Endodermal cell (in vitro differentiated cells): ENCODE measurements around the gene GJC1. TPM values are rescaled to one million over a fixed set of nuclear protein-coding genes. Genes with fewer than 3 reads are reported as not detected.

Experiments used
- DNase-seq: peaks from one replicate; pipeline ENCODE4 v3.0.0-alpha.2; 2017
- H3K27ac ChIP-seq: 2 replicates; pipeline ENCODE4 v1.5.1; 2013; ENCODE audit warnings: mild to moderate bottlenecking, low read depth, low read length, moderate library complexity
- H3K27me3 ChIP-seq: 2 replicates; pipeline ENCODE4 v1.6.1; 2013; ENCODE audit warnings: mild to moderate bottlenecking, low read length, moderate library complexity; ENCODE audit not compliant: insufficient read depth, control insufficient read depth, poor library complexity, severe bottlenecking
- H3K36me3 ChIP-seq: 2 replicates; pipeline ENCODE4 v1.7.0; 2013; ENCODE audit warnings: mild to moderate bottlenecking, low read length, moderate library complexity; ENCODE audit not compliant: control insufficient read depth, insufficient read depth
- H3K4me1 ChIP-seq: one replicate; pipeline ENCODE4 v1.7.0; 2013; ENCODE audit warnings: low read length; ENCODE audit not compliant: control insufficient read depth, insufficient read depth
- H3K4me3 ChIP-seq: 2 replicates; pipeline ENCODE4 v1.5.1; 2013; ENCODE audit warnings: mild to moderate bottlenecking, low read length, moderate library complexity
- H3K9ac ChIP-seq: 2 replicates; pipeline ENCODE4 v1.6.1; 2013; ENCODE audit warnings: mild to moderate bottlenecking, low read length, moderate library complexity; ENCODE audit not compliant: poor library complexity, severe bottlenecking; ENCODE audit errors: extremely low read depth
- H3K9me3 ChIP-seq: 2 replicates; pipeline ENCODE4 v1.6.1; 2013; ENCODE audit warnings: mild to moderate bottlenecking, low read length, moderate library complexity; ENCODE audit not compliant: control insufficient read depth
- H3K27ac Mint-ChIP-seq: 2 replicates; pipeline ENCODE4 v1.8.0; 2020; ENCODE audit warnings: mixed read lengths
- H3K27me3 Mint-ChIP-seq: 2 replicates; pipeline ENCODE4 v1.8.0; 2021; ENCODE audit warnings: mild to moderate bottlenecking, mixed read lengths; ENCODE audit not compliant: insufficient read depth
- H3K36me3 Mint-ChIP-seq: 2 replicates; pipeline ENCODE4 v1.8.0; 2020; ENCODE audit warnings: low read depth, mixed read lengths
- H3K4me1 Mint-ChIP-seq: 2 replicates; pipeline ENCODE4 v1.8.0; 2020; ENCODE audit warnings: mixed read lengths
- H3K4me3 Mint-ChIP-seq: 2 replicates; pipeline ENCODE4 v1.8.0; 2020; ENCODE audit warnings: mild to moderate bottlenecking, moderate library complexity, mixed read lengths
- H3K9me3 Mint-ChIP-seq: 2 replicates; pipeline ENCODE4 v1.8.0; 2020; ENCODE audit warnings: mild to moderate bottlenecking, mixed read lengths
- WGBS, 2 experiments: methylation state at CpG; one replicate each; pipeline versions ENCODE4 v1.1.5 to v1.1.7; 2013; ENCODE audit warnings: missing lambda C conversion rate in 2 of 2, mixed read lengths in 1 of 2; ENCODE audit not compliant: insufficient coverage in 1 of 2, insufficient read length in 1 of 2; 5-methylcytosine and 5-hydroxymethylcytosine counted together
- total RNA-seq, 2 donors: library from RNA; stranded (reverse); fragmentation: NEBNext Ultra II Directional in 1 of 2; extraction: Animal tissue kit (Norgen Biotek cat#: 25700) in 1 of 2; gene quantifications; 2 replicates in 1 of 2; 3 replicates in 1 of 2; pipeline ENCODE4 v1.2.1, GENCODE V29; 2021
- TF ChIP-seq, protein P1 (sequence below): fragments of 200-600 bp; sonication (generic); conservative IDR thresholded peaks from 2 replicates; pipeline ENCODE4 v1.5.0; 2021; ENCODE audit warnings: antibody characterized with exemption, mild to moderate bottlenecking

The GJC1 gene
- total RNA-seq, 2 donors from 2014 or later: 81.9 to 108 TPM

- H3K27ac ChIP-seq: no peak overlapping the region
- peaks cover 10% of the 10 kb centered on the region for H3K4me1 ChIP-seq
- no peaks in the 10 kb centered on the region for H3K27me3 ChIP-seq
- TF ChIP-seq, protein P1, sequence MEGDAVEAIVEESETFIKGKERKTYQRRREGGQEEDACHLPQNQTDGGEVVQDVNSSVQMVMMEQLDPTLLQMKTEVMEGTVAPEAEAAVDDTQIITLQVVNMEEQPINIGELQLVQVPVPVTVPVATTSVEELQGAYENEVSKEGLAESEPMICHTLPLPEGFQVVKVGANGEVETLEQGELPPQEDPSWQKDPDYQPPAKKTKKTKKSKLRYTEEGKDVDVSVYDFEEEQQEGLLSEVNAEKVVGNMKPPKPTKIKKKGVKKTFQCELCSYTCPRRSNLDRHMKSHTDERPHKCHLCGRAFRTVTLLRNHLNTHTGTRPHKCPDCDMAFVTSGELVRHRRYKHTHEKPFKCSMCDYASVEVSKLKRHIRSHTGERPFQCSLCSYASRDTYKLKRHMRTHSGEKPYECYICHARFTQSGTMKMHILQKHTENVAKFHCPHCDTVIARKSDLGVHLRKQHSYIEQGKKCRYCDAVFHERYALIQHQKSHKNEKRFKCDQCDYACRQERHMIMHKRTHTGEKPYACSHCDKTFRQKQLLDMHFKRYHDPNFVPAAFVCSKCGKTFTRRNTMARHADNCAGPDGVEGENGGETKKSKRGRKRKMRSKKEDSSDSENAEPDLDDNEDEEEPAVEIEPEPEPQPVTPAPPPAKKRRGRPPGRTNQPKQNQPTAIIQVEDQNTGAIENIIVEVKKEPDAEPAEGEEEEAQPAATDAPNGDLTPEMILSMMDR: no peak
- no peaks in the 10 kb centered on the region for H3K36me3 Mint-ChIP-seq
- H3K9me3 ChIP-seq: no peaks in the 10 kb centered on the region
- no peaks in the 10 kb centered on the region for H3K36me3 ChIP-seq
- no peaks in the 10 kb centered on the region for H3K9me3 Mint-ChIP-seq
- H3K27me3 Mint-ChIP-seq: peaks cover 7% of the 10 kb centered on the region
- peak overlapping the region; percentile 84 for H3K4me3 Mint-ChIP-seq
- no peak overlapping the region for H3K4me3 ChIP-seq
- H3K4me1 Mint-ChIP-seq: peaks cover 22% of the 10 kb centered on the region
- WGBS, 2 experiments: 77 to 85% methylated on average over 12 of the region's 12 CpGs
- no peak overlapping the region for H3K9ac ChIP-seq
- no peak overlapping the region for H3K27ac Mint-ChIP-seq
- DNase-seq: peak; percentile 74
Observed at GRCh38 chr17:44831371-44831770, 1.3 kb upstream of the GJC1 start.

GRCh38 chr17:44830359-44831288 lies 537 bp upstream of the GJC1 start:
- Histone ChIP-seq H3K4me1 (peaks cover 10% of the 10 kb centered on the region), H3K4me3 (peak overlapping the region; percentile 85), H3K9ac (peak overlapping the region; percentile 49), H3K27ac (peak overlapping the region; percentile 60), H3K36me3 (no peaks in the 10 kb centered on the region), H3K27me3 (no peaks in the 10 kb centered on the region), H3K9me3 (no peaks in the 10 kb centered on the region)
- peak; percentile 88 for DNase-seq
- H3K27me3 Mint-ChIP-seq: peaks cover 7% of the 10 kb centered on the region
- no peaks in the 10 kb centered on the region for H3K36me3 Mint-ChIP-seq
- TF ChIP-seq, protein P1: no peak
- 2 to 3% methylated on average over 22 to 58 of the region's 58 CpGs for WGBS, 2 experiments
- peaks cover 22% of the 10 kb centered on the region for H3K4me1 Mint-ChIP-seq
- H3K9me3 Mint-ChIP-seq: no peaks in the 10 kb centered on the region
- H3K4me3 Mint-ChIP-seq: peak overlapping the region; percentile 84
- H3K27ac Mint-ChIP-seq: peak overlapping the region; percentile 88

GRCh38 chr17:44828919-44829522 lies 1.1 kb downstream of the GJC1 start:
- Histone ChIP-seq H3K4me1 (peaks cover 10% of the 10 kb centered on the region), H3K9ac (peak overlapping the region; percentile 58), H3K9me3 (no peaks in the 10 kb centered on the region), H3K27me3 (no peaks in the 10 kb centered on the region), H3K27ac (peak overlapping the region; percentile 77), H3K36me3 (peaks cover 7% of the 10 kb centered on the region), H3K4me3 (peak overlapping the region; percentile 93)
- peak; percentile 50 for DNase-seq
- H3K36me3 Mint-ChIP-seq: peaks cover 2% of the 10 kb centered on the region
- H3K4me1 Mint-ChIP-seq: peaks cover 22% of the 10 kb centered on the region
- peak overlapping the region; percentile 84 for H3K4me3 Mint-ChIP-seq
- TF ChIP-seq, protein P1: no peak
- 0% methylated on average over 8 to 21 of the region's 21 CpGs for WGBS, 2 experiments
- H3K9me3 Mint-ChIP-seq: no peaks in the 10 kb centered on the region
- H3K27me3 Mint-ChIP-seq: peaks cover 7% of the 10 kb centered on the region
- H3K27ac Mint-ChIP-seq: peak overlapping the region; percentile 82
